Nephron progenitor cell (in vitro differentiated cells): ENCODE measurements around the gene USP36.
"Not testable (repeated sequence)": the region's sequence is repeated elsewhere in the genome, so short reads cannot be mapped to it uniquely, and the experiment has no call there.

Experiments used
- DNase-seq: peaks from one replicate; pipeline ENCODE4 v3.0.0; 2021
- H3K27ac Mint-ChIP-seq: 2 replicates; pipeline ENCODE4 v1.8.0; 2021; ENCODE audit warnings: mild to moderate bottlenecking, moderate library complexity, mixed read lengths
- H3K27me3 Mint-ChIP-seq: 2 replicates; pipeline ENCODE4 v1.8.0; 2021; ENCODE audit warnings: mild to moderate bottlenecking, low read depth, mixed read lengths; ENCODE audit not compliant: poor library complexity
- H3K36me3 Mint-ChIP-seq: 2 replicates; pipeline ENCODE4 v1.8.0; 2021; ENCODE audit warnings: low read depth, mixed read lengths
- H3K4me1 Mint-ChIP-seq: 2 replicates; pipeline ENCODE4 v1.8.0; 2021; ENCODE audit warnings: mixed read lengths
- H3K4me3 Mint-ChIP-seq: 2 replicates; pipeline ENCODE4 v1.8.0; 2021; ENCODE audit warnings: mild to moderate bottlenecking, moderate library complexity, mixed read lengths
- H3K9me3 Mint-ChIP-seq: 2 replicates; pipeline ENCODE4 v1.8.0; 2021; ENCODE audit warnings: mild to moderate bottlenecking, moderate library complexity, mixed read lengths
- TF ChIP-seq, protein P1 (sequence below): fragments of 200-600 bp; sonication (generic); IDR thresholded peaks from 2 replicates; pipeline ENCODE4 v1.5.0; 2021; ENCODE audit warnings: antibody characterized with exemption

Gene USP36

GRCh38 chr17:78759969-78760352, 80.7 kb downstream of the USP36 start:
- no peak overlapping the region for H3K4me3 Mint-ChIP-seq
- H3K27ac Mint-ChIP-seq = no peak overlapping the region
- peaks cover 8% of the 10 kb centered on the region for H3K36me3 Mint-ChIP-seq
- DNase-seq = no peak
- TF ChIP-seq, protein P1, sequence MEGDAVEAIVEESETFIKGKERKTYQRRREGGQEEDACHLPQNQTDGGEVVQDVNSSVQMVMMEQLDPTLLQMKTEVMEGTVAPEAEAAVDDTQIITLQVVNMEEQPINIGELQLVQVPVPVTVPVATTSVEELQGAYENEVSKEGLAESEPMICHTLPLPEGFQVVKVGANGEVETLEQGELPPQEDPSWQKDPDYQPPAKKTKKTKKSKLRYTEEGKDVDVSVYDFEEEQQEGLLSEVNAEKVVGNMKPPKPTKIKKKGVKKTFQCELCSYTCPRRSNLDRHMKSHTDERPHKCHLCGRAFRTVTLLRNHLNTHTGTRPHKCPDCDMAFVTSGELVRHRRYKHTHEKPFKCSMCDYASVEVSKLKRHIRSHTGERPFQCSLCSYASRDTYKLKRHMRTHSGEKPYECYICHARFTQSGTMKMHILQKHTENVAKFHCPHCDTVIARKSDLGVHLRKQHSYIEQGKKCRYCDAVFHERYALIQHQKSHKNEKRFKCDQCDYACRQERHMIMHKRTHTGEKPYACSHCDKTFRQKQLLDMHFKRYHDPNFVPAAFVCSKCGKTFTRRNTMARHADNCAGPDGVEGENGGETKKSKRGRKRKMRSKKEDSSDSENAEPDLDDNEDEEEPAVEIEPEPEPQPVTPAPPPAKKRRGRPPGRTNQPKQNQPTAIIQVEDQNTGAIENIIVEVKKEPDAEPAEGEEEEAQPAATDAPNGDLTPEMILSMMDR = no peak
- no peaks in the 10 kb centered on the region for H3K27me3 Mint-ChIP-seq
- H3K9me3 Mint-ChIP-seq = peaks cover 10% of the 10 kb centered on the region
- peaks cover 34% of the 10 kb centered on the region for H3K4me1 Mint-ChIP-seq

- TF ChIP-seq, protein P1 = no peak
- H3K4me1 Mint-ChIP-seq = peaks cover 28% of the 10 kb centered on the region
- H3K27ac Mint-ChIP-seq = peak overlapping the region; percentile 13
- peaks cover 8% of the 10 kb centered on the region for H3K36me3 Mint-ChIP-seq
- no peak overlapping the region for H3K4me3 Mint-ChIP-seq
- DNase-seq = no peak
- H3K27me3 Mint-ChIP-seq = no peaks in the 10 kb centered on the region
- peaks cover 10% of the 10 kb centered on the region for H3K9me3 Mint-ChIP-seq
Measured at GRCh38 chr17:78759203-78759968, 81.2 kb downstream of the USP36 start.

GRCh38 chr17:78753316-78754250, 87.0 kb downstream of the USP36 start:
- Mint-ChIP-seq H3K4me3 (no peak overlapping the region), H3K27me3 (peaks cover 2% of the 10 kb centered on the region), H3K27ac (no peak overlapping the region), H3K9me3 (no peaks in the 10 kb centered on the region), H3K4me1 (peaks cover 15% of the 10 kb centered on the region), H3K36me3 (no peaks in the 10 kb centered on the region)
- TF ChIP-seq, protein P1 = no peak
- DNase-seq = no peak

DNA sequence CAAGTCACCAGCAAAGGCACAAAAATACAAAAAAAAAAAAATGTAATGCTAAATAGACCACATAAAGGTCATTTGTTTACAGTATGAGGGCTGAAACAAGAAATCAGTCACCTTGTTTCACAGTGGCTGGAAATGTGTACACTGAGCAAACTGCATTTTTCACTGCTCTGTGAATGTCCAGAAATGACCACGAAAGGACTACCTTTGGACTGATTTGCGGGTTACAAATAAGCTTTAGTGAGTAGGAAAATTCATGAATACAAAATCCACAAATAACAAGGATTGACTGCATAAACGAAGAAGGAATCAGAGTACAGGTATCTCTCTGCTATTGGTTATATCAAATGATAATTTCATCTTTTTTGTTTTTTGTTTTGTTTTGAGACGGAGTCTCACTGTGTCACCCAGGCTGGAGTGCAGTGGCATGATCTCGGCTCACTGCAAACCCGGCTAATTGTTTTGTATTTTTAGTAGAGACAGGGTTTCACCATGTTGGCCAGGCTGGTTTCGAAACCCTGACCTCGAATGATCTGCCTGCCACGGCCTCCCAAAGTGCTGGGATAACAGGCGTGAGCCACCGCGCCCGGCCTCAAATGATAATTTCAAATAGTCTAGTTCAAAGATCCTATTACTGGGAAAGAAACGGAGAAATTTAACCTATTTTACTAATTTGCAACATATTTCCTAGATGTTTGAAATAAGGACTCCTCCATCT, 89.0 kb downstream of the USP36 start:
- no peak for DNase-seq
- TF ChIP-seq, protein P1 = no peak
- Mint-ChIP-seq H3K9me3 (no peaks in the 10 kb centered on the region), H3K27me3 (peaks cover 5% of the 10 kb centered on the region), H3K27ac (peak overlapping the region; percentile 57), H3K36me3 (no peaks in the 10 kb centered on the region), H3K4me3 (no peak overlapping the region), H3K4me1 (peaks cover 21% of the 10 kb centered on the region)

DNA sequence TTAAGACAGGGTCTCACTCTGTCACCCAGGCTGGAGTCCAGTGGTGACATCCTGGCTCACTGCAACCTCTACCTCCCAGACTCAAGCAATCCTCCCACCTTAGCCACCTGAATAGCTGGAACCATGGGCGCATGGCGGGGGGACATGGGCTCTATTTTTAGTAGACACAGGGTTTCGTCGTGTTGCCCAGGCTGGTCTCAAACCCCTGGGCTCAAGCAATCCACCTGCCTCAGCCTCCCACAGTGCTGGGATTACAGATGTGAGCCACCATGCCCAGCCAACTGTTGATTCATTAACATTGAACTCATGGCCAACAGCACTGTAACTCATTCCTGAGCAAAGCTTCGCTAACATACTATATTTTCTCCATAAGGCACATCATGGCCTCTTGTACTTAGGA, 89.6 kb downstream of the USP36 start:
- peaks cover 24% of the 10 kb centered on the region for H3K4me1 Mint-ChIP-seq
- not testable (repeated sequence) for DNase-seq, H3K36me3 Mint-ChIP-seq, H3K27me3 Mint-ChIP-seq, H3K4me3 Mint-ChIP-seq, H3K9me3 Mint-ChIP-seq
- H3K27ac Mint-ChIP-seq = peak overlapping the region; percentile 57
